Left ventricle myocardium superior (tissue), 1 donor: ENCODE data around the gene TXNDC2. TPM values are rescaled to one million over a fixed set of nuclear protein-coding genes. Genes with fewer than 3 reads are reported as not detected.
"Not testable (repeated sequence)": the region's sequence is repeated elsewhere in the genome, so short reads cannot be mapped to it uniquely, and the experiment has no call there.

Source experiments
- ATAC-seq: fragments of 200-7000 bp; cut with Tn5 transposase; one replicate; pipeline ENCODE4 v1.9.1; 2020; ENCODE audit warnings: mild to moderate bottlenecking, moderate library complexity
- DNase-seq: peaks from one replicate; pipeline ENCODE4 v3.0.0-alpha.2; 2020
- intact Hi-C: fragments of 100-400 bp; cut with micrococcal nuclease; formaldehyde crosslinking; loops from one replicate; pipeline ENCODE4 v1.11.0; 2022
- total RNA-seq: library from RNA; stranded (reverse); fragmentation: NEBNext Ultra II Directional; extraction: Animal tissue kit (Norgen Biotek cat#: 25700); gene quantifications from one replicate; pipeline ENCODE4 v1.2.1, GENCODE V29; 2021
- donor health status: DM: no; HTN: yes; CAD: no; lungs with severe emphysema.

TXNDC2 gene
- total RNA-seq, 1 donor from 2014 or later, result not detected

DNA sequence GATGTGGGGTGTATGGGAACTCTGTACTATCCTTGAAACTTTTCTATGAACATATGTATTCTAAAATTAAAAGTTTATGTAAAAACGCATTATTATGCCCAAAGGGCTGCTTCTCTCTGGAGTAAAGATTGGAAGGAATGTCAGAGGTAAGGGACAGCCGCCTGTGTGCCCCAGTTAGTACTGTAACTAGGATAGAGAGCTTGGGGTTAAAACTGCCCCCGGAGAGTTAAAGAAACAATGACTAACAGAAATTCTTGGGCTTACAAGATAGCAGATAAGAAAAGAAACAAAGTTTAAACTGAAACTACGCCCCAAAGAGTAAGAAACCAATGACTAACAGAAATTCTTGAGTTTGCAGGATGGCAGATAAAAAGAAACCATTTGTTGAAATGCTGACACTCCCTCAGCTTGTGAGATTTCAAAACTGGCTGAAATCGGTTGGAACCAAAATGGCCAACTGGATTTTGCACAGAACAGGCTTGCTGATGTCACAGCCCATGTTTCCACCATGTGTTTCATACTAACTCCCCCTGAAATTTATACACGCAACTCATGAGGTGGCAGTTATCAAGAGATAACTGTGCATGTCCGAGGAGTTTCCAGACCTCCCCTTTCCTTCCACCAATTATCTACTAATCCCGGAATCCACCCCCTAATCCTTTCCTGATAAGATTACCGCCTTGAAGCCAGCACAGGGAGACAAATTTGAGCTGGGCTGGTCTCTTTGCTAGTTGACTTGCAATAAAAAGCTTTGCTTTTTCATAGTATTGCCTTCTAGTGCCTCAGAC, 8.7 kb upstream of the TXNDC2 start:
- ATAC-seq, result peak; percentile 79
- intact Hi-C loops, result no loop called here
- no peak for DNase-seq

GRCh38 chr18:9877655-9878014, 8.1 kb upstream of the TXNDC2 start:
- ATAC-seq, result no peak
- intact Hi-C loops, result no loop called here
- no peak for DNase-seq

DNA sequence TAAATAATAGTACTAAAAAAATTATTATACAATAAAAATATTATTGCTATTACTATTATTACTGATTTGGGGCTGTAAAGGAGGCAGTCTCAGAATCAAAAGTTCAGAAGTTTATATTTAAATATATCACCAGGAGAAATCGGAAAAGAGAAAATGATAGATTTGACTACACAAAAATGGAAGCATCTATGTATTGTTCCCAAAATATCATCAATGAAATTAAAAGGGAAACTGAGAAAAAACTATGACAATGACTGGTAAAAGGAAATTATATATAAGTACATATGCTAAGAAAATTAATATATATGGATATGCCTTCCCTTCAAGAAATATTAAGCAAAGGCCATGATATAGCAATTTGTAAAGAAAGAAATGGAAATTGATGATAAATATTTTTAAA, 7.7 kb upstream of the TXNDC2 start:
- DNase-seq, result no peak
- ATAC-seq, result no peak
- intact Hi-C loops, result no loop called here

DNA sequence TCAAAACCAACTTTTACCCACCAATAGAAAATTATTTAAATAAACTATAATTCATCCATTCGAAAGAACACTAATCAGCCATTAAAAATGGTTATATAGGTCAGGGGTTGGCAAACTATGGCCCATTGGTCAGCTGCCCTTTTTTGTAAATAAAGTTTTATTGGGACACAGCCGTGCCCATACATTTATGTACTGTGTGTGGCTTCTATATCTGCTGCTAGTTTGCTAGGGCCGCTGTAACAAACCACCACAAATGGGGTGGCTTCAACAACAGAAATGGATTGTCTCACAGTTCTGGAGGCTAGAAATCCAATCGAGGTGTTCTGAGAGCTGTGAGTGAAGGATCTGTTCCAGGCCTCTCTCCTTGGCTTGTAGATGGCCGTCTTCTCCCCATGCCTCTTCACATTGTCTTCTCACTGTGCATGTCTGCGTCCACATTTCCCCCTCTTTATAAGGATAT, 7.0 kb upstream of the TXNDC2 start:
- ATAC-seq (no peak), DNase-seq (no peak)
- intact Hi-C loops, result no loop called here

DNA sequence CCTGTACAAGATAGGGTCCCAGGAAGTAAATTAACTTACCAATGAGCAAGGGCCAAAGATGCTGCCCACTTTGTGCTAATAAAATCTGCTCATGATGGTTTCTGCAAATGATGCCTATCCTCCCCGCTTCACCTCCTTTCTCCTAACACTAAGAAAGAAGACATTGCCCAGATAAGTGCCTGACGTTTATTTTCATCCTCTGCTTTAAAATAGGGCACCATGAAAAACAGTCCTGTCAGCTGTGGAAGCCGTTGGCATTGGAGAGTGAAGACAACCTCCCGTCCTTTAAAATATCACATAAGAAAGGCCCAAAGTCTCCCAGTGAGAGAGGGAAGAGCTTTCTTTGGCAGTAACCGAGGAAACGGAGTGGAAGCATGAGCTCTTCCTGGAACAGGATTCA, 1.7 kb upstream of the TXNDC2 start:
- intact Hi-C loops, result no loop called here
- ATAC-seq, result no peak

GRCh38 chr18:9884532-9885140, 1.1 kb upstream of the TXNDC2 start:
- ATAC-seq, result no peak
- intact Hi-C loops, result no loop called here

More for the DNA sequence above, 1.7 kb upstream of the TXNDC2 start:
- DNase-seq, result no peak

GRCh38 chr18:9886005-9886348, 204 bp downstream of the TXNDC2 start:
- DNase-seq, result no peak
- no peak for ATAC-seq

More at GRCh38 chr18:9884532-9885140, 1.1 kb upstream of the TXNDC2 start:
- no peak for DNase-seq

GRCh38 chr18:9887992-9888391, 2.2 kb downstream of the TXNDC2 start:
- DNase-seq (no peak), ATAC-seq (no peak)
- intact Hi-C loops, result no loop called here

More at GRCh38 chr18:9886005-9886348, 204 bp downstream of the TXNDC2 start:
- intact Hi-C loops, result no loop called here

GRCh38 chr18:9890196-9890595, 4.4 kb downstream of the TXNDC2 start:
- ATAC-seq (no peak), DNase-seq (no peak)
- intact Hi-C loops, result no loop called here

- no peak for DNase-seq
- no peak for ATAC-seq
- intact Hi-C loops, result no loop called here
Observed at GRCh38 chr18:9890957-9891356, 5.2 kb downstream of the TXNDC2 start.

DNA sequence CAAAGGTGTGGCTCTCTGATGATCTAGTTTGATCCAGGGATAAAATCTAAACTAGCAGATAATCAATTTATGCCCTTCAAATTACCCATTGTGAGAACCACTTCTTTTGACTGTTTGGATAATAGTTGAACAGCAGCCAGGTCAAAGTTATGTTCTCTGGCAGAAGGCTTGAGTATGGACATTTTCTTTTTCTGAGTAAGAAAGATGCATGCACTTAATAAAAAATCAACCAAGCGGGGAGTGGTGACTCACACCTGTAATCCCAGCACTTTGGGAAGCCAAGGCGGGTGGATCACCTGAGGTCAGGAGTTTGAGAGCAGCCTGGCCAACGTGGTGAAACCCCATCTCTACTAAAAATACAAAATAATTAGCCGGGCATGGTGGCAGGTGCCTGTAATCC, 5.7 kb downstream of the TXNDC2 start:
- ATAC-seq, intact Hi-C loops, DNase-seq: not testable (repeated sequence)

- no peak for DNase-seq
- no peak for ATAC-seq
- intact Hi-C loops, result no loop called here
Observed at GRCh38 chr18:9894454-9895068, 8.8 kb downstream of the TXNDC2 start.

GRCh38 chr18:9897129-9897528, 11.4 kb downstream of the TXNDC2 start:
- ATAC-seq (no peak), DNase-seq (no peak)
- intact Hi-C loops, result no loop called here

GRCh38 chr18:9897787-9898291, 12.1 kb downstream of the TXNDC2 start:
- ATAC-seq, DNase-seq, intact Hi-C loops: not testable (repeated sequence)

- intact Hi-C loops, result no loop called here
- no peak for DNase-seq
Observed at GRCh38 chr18:9898792-9899549, 13.2 kb downstream of the TXNDC2 start.

GRCh38 chr18:9899550-9899930, 13.8 kb downstream of the TXNDC2 start:
- DNase-seq, intact Hi-C loops, ATAC-seq: not testable (repeated sequence)

More at GRCh38 chr18:9898792-9899549, 13.2 kb downstream of the TXNDC2 start:
- no peak for ATAC-seq

- no peak for ATAC-seq
- intact Hi-C loops, result no loop called here
Observed at GRCh38 chr18:9900699-9901098, 14.9 kb downstream of the TXNDC2 start.

DNA sequence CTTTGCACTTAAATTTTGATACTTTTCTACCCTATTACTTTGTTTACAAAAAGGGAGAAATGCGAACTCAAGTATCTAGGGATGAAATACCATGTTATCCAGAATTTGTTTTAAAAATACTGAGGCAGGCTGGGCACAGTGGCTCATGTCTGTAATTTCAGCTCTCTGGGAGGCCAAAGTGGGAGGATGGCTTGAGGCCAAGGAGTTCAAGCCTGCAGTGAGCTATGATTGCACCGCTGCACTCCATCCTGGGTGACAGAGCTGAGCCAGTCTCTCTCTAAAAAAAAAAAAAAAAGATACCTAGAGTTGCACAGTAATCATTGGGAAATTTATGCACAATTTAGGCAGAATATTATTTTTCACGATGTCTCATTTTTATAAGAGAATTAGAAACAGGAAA, 15.6 kb downstream of the TXNDC2 start:
- ATAC-seq (peak; percentile 33), DNase-seq (no peak)
- intact Hi-C loops, result no loop called here

More at GRCh38 chr18:9900699-9901098, 14.9 kb downstream of the TXNDC2 start:
- no peak for DNase-seq

GRCh38 chr18:9902264-9902663, 16.5 kb downstream of the TXNDC2 start:
- not testable (repeated sequence) for ATAC-seq, DNase-seq

More at GRCh38 chr18:9902264-9902663, 16.5 kb downstream of the TXNDC2 start:
- intact Hi-C loops, result not testable (repeated sequence)
